ENCODE data around the gene AFMID. TPM values are rescaled to one million over a fixed set of nuclear protein-coding genes. Genes with fewer than 3 reads are reported as not detected.

AFMID gene
- polyA plus RNA-seq, 3 donors = 7.1 to 45.7 (median 14.2) TPM

DNA sequence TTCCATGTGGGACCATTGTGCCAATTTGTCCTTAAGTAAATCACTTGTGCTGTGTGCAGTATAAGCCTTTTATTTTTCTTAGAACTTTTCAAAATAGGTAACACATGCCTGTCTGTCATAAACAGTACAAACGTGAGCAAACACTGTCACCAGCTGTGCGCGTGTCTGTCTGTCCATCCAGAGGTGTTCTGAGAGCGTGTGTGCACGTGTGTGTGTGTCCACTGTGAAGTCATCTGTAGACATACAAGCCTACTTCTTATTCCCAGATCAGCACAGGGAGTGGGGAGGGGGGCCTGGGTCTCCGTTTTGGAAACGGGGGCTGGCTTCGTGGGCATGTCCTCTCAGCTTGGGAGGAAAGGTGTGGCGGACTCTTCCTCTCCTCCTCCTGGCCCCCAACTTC, 53.7 kb downstream of the AFMID start:
- Histone ChIP-seq H4K20me1 (ENCODE audit: insufficient read depth, low read length) (no peaks in the 10 kb centered on the region), H3K4me2 (replicated peaks; ENCODE audit: extremely low read depth, low read length, poor library complexity, severe bottlenecking) (no peak overlapping the region), H3K4me3 (replicated peaks in 1 of 3; ENCODE audit: low read depth in 2 of 3, low read length in 3 of 3) (no peak overlapping the region), H3K27me3 (ENCODE audit: control insufficient read depth in 2 of 2, insufficient read depth in 2 of 2, low read length in 2 of 2) (no peaks in the 10 kb centered on the region), H3K4me1 (ENCODE audit: control insufficient read depth in 1 of 2, insufficient read depth in 2 of 2, low read length in 2 of 2) (no peaks in the 10 kb centered on the region), H3K27ac (ENCODE audit: low read depth in 1 of 2, low read length in 2 of 2) (no peak overlapping the region), H3K9ac (ENCODE audit: insufficient read depth, low read length, poor library complexity, severe bottlenecking) (no peak overlapping the region), H3K79me2 (ENCODE audit: insufficient read depth, low read length) (no peaks in the 10 kb centered on the region), H2AFZ (ENCODE audit: insufficient read depth, low read depth, low read length, poor library complexity, severe bottlenecking) (no peak overlapping the region), H3K9me3 (replicated peaks in 1 of 2; ENCODE audit: control insufficient read depth in 1 of 2, insufficient read depth in 1 of 2, low read length in 2 of 2) (no peaks in the 10 kb centered on the region), H3K36me3 (replicated peaks in 1 of 2; ENCODE audit: control insufficient read depth in 1 of 2, insufficient read depth in 2 of 2, low read length in 2 of 2) (no peaks in the 10 kb centered on the region)
- no CpG with 5 or more reads among the region's 9 CpGs for WGBS (ENCODE audit: insufficient coverage)
- Mint-ChIP-seq H3K36me3 (no peaks in the 10 kb centered on the region), H3K9me3 (peaks cover 0 to 3% (median 0%) of the 10 kb centered on the region in 7 donors), H3K27me3 (ENCODE audit: low read depth in 3 of 3) (peaks cover 3 to 5% (median 4%) of the 10 kb centered on the region in 3 donors), H3K4me1 (peaks cover 13% of the 10 kb centered on the region), H3K4me3 (no peak overlapping the region), H3K27ac (no peak overlapping the region)
- TF ChIP-seq, protein P1, sequence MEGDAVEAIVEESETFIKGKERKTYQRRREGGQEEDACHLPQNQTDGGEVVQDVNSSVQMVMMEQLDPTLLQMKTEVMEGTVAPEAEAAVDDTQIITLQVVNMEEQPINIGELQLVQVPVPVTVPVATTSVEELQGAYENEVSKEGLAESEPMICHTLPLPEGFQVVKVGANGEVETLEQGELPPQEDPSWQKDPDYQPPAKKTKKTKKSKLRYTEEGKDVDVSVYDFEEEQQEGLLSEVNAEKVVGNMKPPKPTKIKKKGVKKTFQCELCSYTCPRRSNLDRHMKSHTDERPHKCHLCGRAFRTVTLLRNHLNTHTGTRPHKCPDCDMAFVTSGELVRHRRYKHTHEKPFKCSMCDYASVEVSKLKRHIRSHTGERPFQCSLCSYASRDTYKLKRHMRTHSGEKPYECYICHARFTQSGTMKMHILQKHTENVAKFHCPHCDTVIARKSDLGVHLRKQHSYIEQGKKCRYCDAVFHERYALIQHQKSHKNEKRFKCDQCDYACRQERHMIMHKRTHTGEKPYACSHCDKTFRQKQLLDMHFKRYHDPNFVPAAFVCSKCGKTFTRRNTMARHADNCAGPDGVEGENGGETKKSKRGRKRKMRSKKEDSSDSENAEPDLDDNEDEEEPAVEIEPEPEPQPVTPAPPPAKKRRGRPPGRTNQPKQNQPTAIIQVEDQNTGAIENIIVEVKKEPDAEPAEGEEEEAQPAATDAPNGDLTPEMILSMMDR (IDR thresholded peaks at IDR 0.05) = no peak
- no peak for DNase-seq
- intact Hi-C loops (cut with micrococcal nuclease) = no loop called here

DNA sequence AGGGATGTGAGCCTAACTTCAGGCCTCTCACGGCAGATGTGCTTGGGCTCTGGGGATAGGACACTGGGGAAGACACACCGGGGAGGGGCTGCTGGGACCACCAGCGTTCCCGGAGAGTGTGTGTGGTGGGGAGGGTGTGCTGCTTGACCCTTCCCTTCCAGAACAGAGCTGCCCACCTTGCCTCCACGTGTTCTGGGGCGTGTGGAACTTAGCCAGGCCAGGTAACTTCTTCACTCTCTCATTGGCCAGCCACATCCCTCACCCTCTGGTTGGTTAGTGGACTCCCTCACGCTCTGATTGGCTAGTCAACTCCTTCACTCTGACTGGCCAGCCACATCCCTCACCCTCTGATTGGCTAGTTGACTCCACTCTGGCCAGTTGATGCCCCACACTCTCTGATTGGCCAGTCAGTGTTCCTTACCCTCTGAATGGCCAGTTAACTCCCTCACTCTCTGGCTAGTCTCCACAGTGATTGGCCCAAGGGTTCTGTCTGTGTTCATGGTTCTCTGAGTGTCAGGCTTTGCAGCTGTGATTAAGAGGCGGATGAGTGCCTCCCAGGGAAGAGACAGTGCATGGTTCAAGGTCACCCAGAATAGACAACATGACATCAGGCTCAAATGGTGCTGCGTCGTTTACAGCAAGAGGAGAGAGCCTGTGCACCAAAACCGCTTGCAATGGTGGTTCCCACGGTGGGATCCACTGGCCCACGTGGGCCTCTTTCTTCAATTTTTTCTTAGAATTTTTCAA, 54.3 kb downstream of the AFMID start:
- H3K4me2 ChIP-seq (replicated peaks; ENCODE audit: extremely low read depth, low read length, poor library complexity, severe bottlenecking) = no peak overlapping the region

More for the DNA sequence above, 54.3 kb downstream of the AFMID start:
- H3K4me3 Mint-ChIP-seq = no peak overlapping the region
- peak in 2 of 3 donors; percentile 25 to 57 for DNase-seq
- Histone ChIP-seq H3K4me3 (replicated peaks in 1 of 3; ENCODE audit: low read depth in 2 of 3, low read length in 3 of 3) (no peak overlapping the region), H3K36me3 (replicated peaks in 1 of 2; ENCODE audit: control insufficient read depth in 1 of 2, insufficient read depth in 2 of 2, low read length in 2 of 2) (no peaks in the 10 kb centered on the region), H3K27me3 (ENCODE audit: control insufficient read depth in 2 of 2, insufficient read depth in 2 of 2, low read length in 2 of 2) (no peaks in the 10 kb centered on the region), H3K27ac (ENCODE audit: low read depth in 1 of 2, low read length in 2 of 2) (no peak overlapping the region), H3K4me1 (ENCODE audit: control insufficient read depth in 1 of 2, insufficient read depth in 2 of 2, low read length in 2 of 2) (no peaks in the 10 kb centered on the region), H3K9me3 (replicated peaks in 1 of 2; ENCODE audit: control insufficient read depth in 1 of 2, insufficient read depth in 1 of 2, low read length in 2 of 2) (no peaks in the 10 kb centered on the region), H3K9ac (ENCODE audit: insufficient read depth, low read length, poor library complexity, severe bottlenecking) (no peak overlapping the region), H2AFZ (ENCODE audit: insufficient read depth, low read depth, low read length, poor library complexity, severe bottlenecking) (no peak overlapping the region), H3K79me2 (ENCODE audit: insufficient read depth, low read length) (no peaks in the 10 kb centered on the region), H4K20me1 (ENCODE audit: insufficient read depth, low read length) (no peaks in the 10 kb centered on the region)
- peaks cover 3 to 5% (median 4%) of the 10 kb centered on the region in 3 donors for H3K27me3 Mint-ChIP-seq (ENCODE audit: low read depth in 3 of 3)
- TF ChIP-seq, protein P1 (IDR thresholded peaks at IDR 0.05) = no peak
- WGBS (ENCODE audit: insufficient coverage) = 92% methylated on average over 9 of the region's 13 CpGs
- peak overlapping the region in 3 of 7 donors; percentile 57 to 80 (median 61) for H3K27ac Mint-ChIP-seq
- peaks cover 13% of the 10 kb centered on the region for H3K4me1 Mint-ChIP-seq
- H3K36me3 Mint-ChIP-seq = no peaks in the 10 kb centered on the region
- peaks cover 0 to 3% (median 0%) of the 10 kb centered on the region in 7 donors for H3K9me3 Mint-ChIP-seq
- intact Hi-C loops (cut with micrococcal nuclease) = no loop called here
